ENCODE measurements around the gene MYH6.

DNA sequence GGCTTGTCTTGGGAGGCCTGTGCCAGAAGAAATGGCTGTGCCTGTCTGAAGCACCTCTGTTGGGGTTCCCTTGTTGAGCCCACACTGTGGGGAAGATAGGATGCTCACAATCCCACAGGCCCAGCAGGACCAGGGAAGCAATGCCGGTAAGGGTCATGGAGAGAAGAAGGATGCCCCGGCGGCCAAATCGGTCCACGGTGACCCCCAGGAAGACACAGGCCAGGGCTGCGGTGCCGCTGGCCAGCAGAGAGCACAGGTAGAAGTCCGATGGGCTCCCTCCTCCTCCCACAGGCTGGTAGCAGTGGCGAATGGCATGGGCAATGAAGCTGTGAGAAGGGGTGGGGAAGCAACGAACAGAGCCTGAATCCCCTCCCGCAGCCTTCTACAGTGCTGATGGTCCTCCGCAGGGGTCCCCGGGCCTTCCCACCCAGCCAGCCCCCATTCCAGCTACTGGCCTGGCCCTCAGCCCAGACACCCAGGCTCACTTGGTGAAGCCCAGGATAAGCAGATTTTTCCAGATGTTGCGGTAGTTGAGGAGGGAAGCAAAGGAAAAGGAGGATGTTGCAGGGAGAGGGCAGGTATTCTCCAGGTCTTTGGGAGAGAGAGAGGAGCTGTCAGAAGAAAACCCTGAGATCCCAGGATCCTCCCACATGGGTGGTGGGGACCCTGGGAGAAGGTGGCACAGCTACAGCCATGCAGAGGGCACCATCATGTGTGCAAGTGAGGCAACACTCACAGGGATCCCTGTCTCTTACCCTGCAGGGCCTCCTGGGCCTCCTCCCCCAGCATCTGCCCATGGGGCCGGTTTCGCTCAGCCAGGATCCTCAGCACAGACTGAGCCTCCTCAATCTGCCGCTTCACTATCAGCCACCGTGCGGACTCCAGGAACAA, 60.4 kb downstream of the MYH6 start:
- no peak for TF ChIP-seq CTCF (IDR thresholded peaks at IDR 0.05)
- no peak for TF ChIP-seq EZH2 (IDR thresholded peaks at IDR 0.05; ENCODE audit: borderline replicate concordance, insufficient read depth, low read depth, low read length, poor library complexity, severe bottlenecking)
